OCI-LY1 (cell line): ENCODE data around the gene MPV17L2.

Experiments
- H2AFZ ChIP-seq: fragments of 200-600 bp; sonication (generic), shearing (Covaris generic); 2 replicates; pipeline ENCODE4 v1.6.0; 2014; ENCODE audit warnings: antibody characterized with exemption, mild to moderate bottlenecking, low read length
- H3F3A ChIP-seq: fragments of 200-600 bp; sonication (generic), shearing (Covaris generic); 2 replicates; pipeline ENCODE4 v1.6.0; 2014; ENCODE audit warnings: mild to moderate bottlenecking, antibody characterized with exemption, low read length, moderate library complexity; ENCODE audit not compliant: insufficient read depth
- H3K27ac ChIP-seq: fragments of 200-600 bp; sonication (generic); 2 replicates; pipeline ENCODE4 v1.5.1; 2014; ENCODE audit warnings: low read length, mixed run types, mild to moderate bottlenecking, low read depth; ENCODE audit not compliant: poor library complexity, severe bottlenecking
- H3K27me3 ChIP-seq: fragments of 200-600 bp; sonication (generic); 2 replicates; pipeline ENCODE4 v1.6.0; 2014; ENCODE audit warnings: antibody characterized with exemption, mild to moderate bottlenecking, low read length, moderate library complexity; ENCODE audit not compliant: insufficient read depth
- H3K36me3 ChIP-seq: fragments of 200-600 bp; sonication (generic); 2 replicates; pipeline ENCODE4 v1.6.1; 2014; ENCODE audit warnings: mild to moderate bottlenecking, antibody characterized with exemption, low read length, moderate library complexity, mixed read lengths; ENCODE audit not compliant: insufficient read depth
- H3K4me1 ChIP-seq: fragments of 200-600 bp; sonication (generic); 2 replicates; pipeline ENCODE4 v1.5.1; 2014; ENCODE audit warnings: mild to moderate bottlenecking, low read length, moderate library complexity; ENCODE audit not compliant: insufficient read depth, severe bottlenecking
- H3K4me2 ChIP-seq: fragments of 200-600 bp; sonication (generic), shearing (Covaris generic); 2 replicates; pipeline ENCODE4 v1.6.1; 2014; ENCODE audit warnings: low read length
- H3K4me3 ChIP-seq: fragments of 200-600 bp; sonication (generic); 2 replicates; pipeline ENCODE4 v1.5.1; 2014; ENCODE audit warnings: low read length, low read depth, mild to moderate bottlenecking, mixed read lengths; ENCODE audit not compliant: poor library complexity, severe bottlenecking
- H3K79me2 ChIP-seq: fragments of 200-600 bp; shearing (Covaris generic); 2 replicates; pipeline ENCODE4 v1.6.1; 2016; ENCODE audit warnings: mixed run types, low read length, mixed read lengths; ENCODE audit not compliant: insufficient read depth
- H3K9ac ChIP-seq: fragments of 200-600 bp; sonication (generic), shearing (Covaris generic); 2 replicates; pipeline ENCODE4 v1.6.1; 2014; ENCODE audit warnings: mild to moderate bottlenecking, low read length, mixed read lengths
- H3K9me2 ChIP-seq: fragments of 200-600 bp; sonication (generic), shearing (Covaris generic); 2 replicates; pipeline ENCODE4 v1.6.1; 2014; ENCODE audit warnings: low read depth, mild to moderate bottlenecking, low read length, mixed read lengths
- H3K9me3 ChIP-seq: fragments of 200-600 bp; shearing (Covaris generic); 2 replicates; pipeline ENCODE4 v1.6.1; 2014; ENCODE audit warnings: low read length, mixed read lengths
- H4K20me1 ChIP-seq: fragments of 200-600 bp; sonication (generic), shearing (Covaris generic); 2 replicates; pipeline ENCODE4 v1.6.0; 2016; ENCODE audit warnings: mild to moderate bottlenecking, low read length; ENCODE audit not compliant: insufficient read depth
- CTCF ChIP-seq: fragments of 200-600 bp; sonication (generic), shearing (Covaris generic); IDR thresholded peaks from 2 replicates; pipeline ENCODE4 v1.5.1; 2017; ENCODE audit warnings: mild to moderate bottlenecking, antibody characterized with exemption, low read length, moderate library complexity, mixed read lengths
- EZH2 ChIP-seq: fragments of 200-600 bp; sonication (generic), shearing (Covaris generic); IDR thresholded peaks from 2 replicates; pipeline ENCODE4 v1.8.0; 2017; ENCODE audit warnings: borderline replicate concordance, mixed run types, mild to moderate bottlenecking, antibody characterized with exemption, low read length, moderate library complexity, mixed read lengths

MPV17L2 gene

GRCh38 chr19:18190278-18190677 is 2.7 kb upstream of the MPV17L2 start:
- TF ChIP-seq EZH2 (no peak), CTCF (no peak)
- Histone ChIP-seq H3K27me3 (no peaks in the 10 kb centered on the region), H3F3A (peaks cover 11% of the 10 kb centered on the region; the same call in 1 of the 2 replicates), H3K9me3 (no peaks in the 10 kb centered on the region), H3K4me2 (no peak overlapping the region), H3K4me3 (no peak overlapping the region), H3K79me2 (no peaks in the 10 kb centered on the region), H2AFZ (no peak overlapping the region), H3K9ac (no peak overlapping the region), H3K9me2 (no peaks in the 10 kb centered on the region), H3K4me1 (peaks cover 31% of the 10 kb centered on the region), H4K20me1 (no peaks in the 10 kb centered on the region), H3K36me3 (no peaks in the 10 kb centered on the region), H3K27ac (no peak overlapping the region)

GRCh38 chr19:18191640-18192062 is 1.4 kb upstream of the MPV17L2 start:
- H3K9ac ChIP-seq: peak overlapping the region; percentile 66; the same call in 1 of the 2 replicates
- TF ChIP-seq CTCF (no peak; the same call in 1 of the 2 replicates), EZH2 (no peak)
- peaks cover 11% of the 10 kb centered on the region; the same call in 1 of the 2 replicates for H3F3A ChIP-seq
- H3K27me3 ChIP-seq: no peaks in the 10 kb centered on the region
- H4K20me1 ChIP-seq: no peaks in the 10 kb centered on the region
- H3K9me2 ChIP-seq: no peaks in the 10 kb centered on the region
- no peaks in the 10 kb centered on the region for H3K9me3 ChIP-seq
- no peaks in the 10 kb centered on the region for H3K79me2 ChIP-seq
- peaks cover 9% of the 10 kb centered on the region; the same call in 1 of the 2 replicates for H3K36me3 ChIP-seq
- H3K27ac ChIP-seq: peak overlapping the region; percentile 89
- H3K4me2 ChIP-seq: peak overlapping the region; percentile 84
- H2AFZ ChIP-seq: no peak overlapping the region
- peaks cover 38% of the 10 kb centered on the region for H3K4me1 ChIP-seq
- peak overlapping the region; percentile 66 for H3K4me3 ChIP-seq

GRCh38 chr19:18193388-18194180 is 566 bp downstream of the MPV17L2 start:
- H2AFZ ChIP-seq: no peak overlapping the region
- no peaks in the 10 kb centered on the region for H4K20me1 ChIP-seq
- H3K79me2 ChIP-seq: no peaks in the 10 kb centered on the region
- H3K36me3 ChIP-seq: peaks cover 27% of the 10 kb centered on the region; the same call in 1 of the 2 replicates
- peaks cover 38% of the 10 kb centered on the region for H3K4me1 ChIP-seq
- H3K9me3 ChIP-seq: no peaks in the 10 kb centered on the region
- no peaks in the 10 kb centered on the region for H3K9me2 ChIP-seq
- no peaks in the 10 kb centered on the region for H3K27me3 ChIP-seq
- peak overlapping the region; percentile 87 for H3K4me2 ChIP-seq
- H3K27ac ChIP-seq: peak overlapping the region; percentile 39
- H3K9ac ChIP-seq: peak overlapping the region; percentile 68
- TF ChIP-seq EZH2: no peak
- peak; percentile 5; the same call in 1 of the 2 replicates for TF ChIP-seq CTCF
- peaks cover 11% of the 10 kb centered on the region; the same call in 1 of the 2 replicates for H3F3A ChIP-seq
- H3K4me3 ChIP-seq: peak overlapping the region; percentile 69
